ENCODE results near the gene RPL37.
A peak's percentile ranks its signal among the peaks of the same experiment; 100 is the strongest.
"Not testable (repeated sequence)": the region's sequence is repeated elsewhere in the genome, so short reads cannot be mapped to it uniquely, and the experiment has no call there.

RPL37 gene

GRCh38 chr5:40834391-40834848 lies 602 bp downstream of the RPL37 start:
- DNase-seq (ENCODE audit: low read depth in 2 of 3, low spot score in 1 of 3), result no peak

- DNase-seq (ENCODE audit: low read depth in 2 of 3, low spot score in 1 of 3), result no peak
These were observed 1.3 kb downstream of the RPL37 start for GRCh38 chr5:40833712-40834229.

- DNase-seq (ENCODE audit: low read depth in 2 of 3, low spot score in 1 of 3), result no peak
These were observed 2.7 kb downstream of the RPL37 start for GRCh38 chr5:40832345-40832744.

GRCh38 chr5:40831346-40832210 lies 3.4 kb downstream of the RPL37 start:
- DNase-seq (ENCODE audit: low read depth in 2 of 3, low spot score in 1 of 3), result peak in 1 of 3 donors; percentile 33

- DNase-seq (ENCODE audit: low read depth in 2 of 3, low spot score in 1 of 3), result no peak
These were observed 5.1 kb downstream of the RPL37 start for GRCh38 chr5:40829748-40830533.

GRCh38 chr5:40828690-40829661 lies 6.0 kb downstream of the RPL37 start:
- no peak for DNase-seq (ENCODE audit: low read depth in 2 of 3, low spot score in 1 of 3)

GRCh38 chr5:40828021-40828631 lies 6.9 kb downstream of the RPL37 start:
- DNase-seq (ENCODE audit: low read depth in 2 of 3, low spot score in 1 of 3), result no peak

- DNase-seq (ENCODE audit: low read depth in 2 of 3, low spot score in 1 of 3), result no peak
These were observed 7.6 kb downstream of the RPL37 start for GRCh38 chr5:40827188-40827977.

GRCh38 chr5:40826489-40827187 lies 8.4 kb downstream of the RPL37 start:
- DNase-seq (ENCODE audit: low read depth in 2 of 3, low spot score in 1 of 3), result no peak

GRCh38 chr5:40825461-40826043 lies 9.5 kb downstream of the RPL37 start:
- DNase-seq (ENCODE audit: low read depth in 2 of 3, low spot score in 1 of 3), result not testable (repeated sequence)

GRCh38 chr5:40823459-40823858 lies 11.6 kb downstream of the RPL37 start:
- DNase-seq (ENCODE audit: low read depth in 2 of 3, low spot score in 1 of 3), result no peak

- peak in 2 of 3 donors; percentile 44 to 45 for DNase-seq (ENCODE audit: low read depth in 2 of 3, low spot score in 1 of 3)
These were observed 21.2 kb downstream of the RPL37 start for GRCh38 chr5:40813698-40814281.

GRCh38 chr5:40812125-40812524 lies 22.9 kb downstream of the RPL37 start:
- DNase-seq (ENCODE audit: low read depth in 2 of 3, low spot score in 1 of 3), result no peak

- DNase-seq (ENCODE audit: low read depth in 2 of 3, low spot score in 1 of 3), result no peak
These were observed 33.1 kb downstream of the RPL37 start for GRCh38 chr5:40801771-40802562.

- no peak for DNase-seq (ENCODE audit: low read depth in 2 of 3, low spot score in 1 of 3)
These were observed 35.8 kb downstream of the RPL37 start for GRCh38 chr5:40799258-40799657.

GRCh38 chr5:40798801-40799210 lies 36.2 kb downstream of the RPL37 start:
- DNase-seq (ENCODE audit: low read depth in 2 of 3, low spot score in 1 of 3), result no peak

Data from stimulated activated CD4-positive, alpha-beta T cell treated with anti-CD3 and anti-CD28 coated beads, Interleukin-12 subunit alpha, Interleukin-12 subunit beta, amount 100 ng/mL, for 48 hours (primary cell).